Fibroblast of lung (primary cell): ENCODE measurements around the gene TNFRSF1A. TPM values are rescaled to one million over a fixed set of nuclear protein-coding genes. Genes with fewer than 3 reads are reported as not detected.
A peak's percentile ranks its signal among the peaks of the same experiment; 100 is the strongest.

Source experiments
- DNase-seq, 2 donors: peaks; one replicate each; pipeline versions ENCODE4 v3.0.0 to v3.0.0-alpha.2; 2010; ENCODE audit warnings: low read depth in 2 of 2
- H2AFZ ChIP-seq: 2 replicates; pipeline ENCODE4 v1.5.1; 2012; ENCODE audit warnings: low read length, control low read depth, inconsistent platforms
- H3K27ac ChIP-seq: 2 replicates; pipeline ENCODE4 v1.5.1; 2011; ENCODE audit warnings: low read length, control low read depth; ENCODE audit not compliant: insufficient read depth
- H3K27me3 ChIP-seq: 2 replicates; pipeline ENCODE4 v1.5.1; 2011; ENCODE audit warnings: mild to moderate bottlenecking, low read length; ENCODE audit not compliant: control insufficient read depth, insufficient read depth
- H3K36me3 ChIP-seq: 2 replicates; pipeline ENCODE4 v1.5.1; 2011; ENCODE audit warnings: low read length; ENCODE audit not compliant: control insufficient read depth, insufficient read depth
- H3K4me1 ChIP-seq: 2 replicates; pipeline ENCODE4 v1.5.1; 2011; ENCODE audit warnings: low read length; ENCODE audit not compliant: control insufficient read depth, insufficient read depth; ENCODE audit errors: extremely low read depth
- H3K4me2 ChIP-seq: 2 replicates; pipeline ENCODE4 v1.5.1; 2011; ENCODE audit warnings: low read length, control low read depth; ENCODE audit not compliant: insufficient read depth; ENCODE audit errors: extremely low read depth
- H3K4me3 ChIP-seq, 4 experiments: fragments of 200-600 bp in 1 of 4; sonication (generic) in 1 of 4; replicated peaks in 1 of 4; 2 replicates each; pipeline ENCODE4 v1.5.1; 2011 to 2016; ENCODE audit warnings: low read length in 4 of 4, low read depth in 3 of 4, mild to moderate bottlenecking in 3 of 4, control low read depth in 2 of 4, inconsistent platforms in 1 of 4, mixed read lengths in 1 of 4; ENCODE audit not compliant: insufficient read depth in 1 of 4; ENCODE audit errors: control extremely low read depth in 1 of 4
- H3K79me2 ChIP-seq: 2 replicates; pipeline ENCODE4 v1.5.1; 2012; ENCODE audit warnings: mild to moderate bottlenecking, low read length, inconsistent platforms; ENCODE audit not compliant: control insufficient read depth, insufficient read depth
- H3K9ac ChIP-seq: 2 replicates; pipeline ENCODE4 v1.5.1; 2011; ENCODE audit warnings: mild to moderate bottlenecking, low read length, control low read depth; ENCODE audit not compliant: insufficient read depth
- H3K9me3 ChIP-seq: 2 replicates; pipeline ENCODE4 v1.5.1; 2012; ENCODE audit warnings: low read depth, low read length; ENCODE audit not compliant: control insufficient read depth, insufficient read depth
- H4K20me1 ChIP-seq: 2 replicates; pipeline ENCODE4 v1.5.1; 2011; ENCODE audit warnings: low read length; ENCODE audit not compliant: control insufficient read depth, insufficient read depth; ENCODE audit errors: extremely low read depth
- EZH2 ChIP-seq: IDR thresholded peaks from 2 replicates; pipeline ENCODE4 v1.5.1; 2012; ENCODE audit warnings: low read length, control low read depth, mild to moderate bottlenecking; ENCODE audit errors: missing control alignments
- polyA plus RNA-seq, 2 donors: library from polyadenylated mRNA; depleted of rRNA in 1 of 2; stranded (reverse) in 1 of 2; unstranded in 1 of 2; fragments of >200 nt; gene quantifications; 2 replicates each; pipeline ENCODE4 v1.2.1, GENCODE V29; 2011 to 2012; ENCODE audit warnings: missing spikeins in 1 of 2
- total RNA-seq: library from RNA; depleted of rRNA; stranded (reverse); fragments of >200 nt; gene quantifications from 2 replicates; pipeline ENCODE4 v1.2.1, GENCODE V29; 2014
- TF ChIP-seq, protein P1 (sequence below), 2 donors: IDR thresholded peaks in 1 of 2; conservative IDR thresholded peaks in 1 of 2; 1 replicate in 1 of 2; 2 replicates in 1 of 2; pipeline ENCODE4 v1.5.1; 2011 to 2012; ENCODE audit warnings: low read length in 2 of 2, control low read depth in 1 of 2, inconsistent platforms in 1 of 2, low read depth in 1 of 2, mild to moderate bottlenecking in 1 of 2

TNFRSF1A gene
- total and polyA plus RNA-seq, 2 donors (not counting 1 experiment from before 2014, with no cell fraction given) = 157 to 257 TPM

GRCh38 chr12:6310771-6311610, 30.9 kb downstream of the TNFRSF1A start:
- no peak for DNase-seq
- TF ChIP-seq EZH2 = no peak
- TF ChIP-seq, protein P1, sequence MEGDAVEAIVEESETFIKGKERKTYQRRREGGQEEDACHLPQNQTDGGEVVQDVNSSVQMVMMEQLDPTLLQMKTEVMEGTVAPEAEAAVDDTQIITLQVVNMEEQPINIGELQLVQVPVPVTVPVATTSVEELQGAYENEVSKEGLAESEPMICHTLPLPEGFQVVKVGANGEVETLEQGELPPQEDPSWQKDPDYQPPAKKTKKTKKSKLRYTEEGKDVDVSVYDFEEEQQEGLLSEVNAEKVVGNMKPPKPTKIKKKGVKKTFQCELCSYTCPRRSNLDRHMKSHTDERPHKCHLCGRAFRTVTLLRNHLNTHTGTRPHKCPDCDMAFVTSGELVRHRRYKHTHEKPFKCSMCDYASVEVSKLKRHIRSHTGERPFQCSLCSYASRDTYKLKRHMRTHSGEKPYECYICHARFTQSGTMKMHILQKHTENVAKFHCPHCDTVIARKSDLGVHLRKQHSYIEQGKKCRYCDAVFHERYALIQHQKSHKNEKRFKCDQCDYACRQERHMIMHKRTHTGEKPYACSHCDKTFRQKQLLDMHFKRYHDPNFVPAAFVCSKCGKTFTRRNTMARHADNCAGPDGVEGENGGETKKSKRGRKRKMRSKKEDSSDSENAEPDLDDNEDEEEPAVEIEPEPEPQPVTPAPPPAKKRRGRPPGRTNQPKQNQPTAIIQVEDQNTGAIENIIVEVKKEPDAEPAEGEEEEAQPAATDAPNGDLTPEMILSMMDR (conservative IDR thresholded peaks at IDR 0.05 in 1 of 2, IDR thresholded peaks at IDR 0.05 in 1 of 2; ENCODE audit: low read depth in 1 of 2, low read length in 2 of 2) = no peak
- Histone ChIP-seq H3K9me3 (no peaks in the 10 kb centered on the region), H3K4me3 (peak overlapping the region in 1 of 4 experiments; percentile 35), H3K4me2 (peak overlapping the region; percentile 25), H3K4me1 (peaks cover 8% of the 10 kb centered on the region), H3K79me2 (no peaks in the 10 kb centered on the region), H3K36me3 (no peaks in the 10 kb centered on the region), H2AFZ (no peak overlapping the region), H3K9ac (no peak overlapping the region), H3K27me3 (peaks cover 17% of the 10 kb centered on the region), H4K20me1 (no peaks in the 10 kb centered on the region), H3K27ac (no peak overlapping the region)

DNA sequence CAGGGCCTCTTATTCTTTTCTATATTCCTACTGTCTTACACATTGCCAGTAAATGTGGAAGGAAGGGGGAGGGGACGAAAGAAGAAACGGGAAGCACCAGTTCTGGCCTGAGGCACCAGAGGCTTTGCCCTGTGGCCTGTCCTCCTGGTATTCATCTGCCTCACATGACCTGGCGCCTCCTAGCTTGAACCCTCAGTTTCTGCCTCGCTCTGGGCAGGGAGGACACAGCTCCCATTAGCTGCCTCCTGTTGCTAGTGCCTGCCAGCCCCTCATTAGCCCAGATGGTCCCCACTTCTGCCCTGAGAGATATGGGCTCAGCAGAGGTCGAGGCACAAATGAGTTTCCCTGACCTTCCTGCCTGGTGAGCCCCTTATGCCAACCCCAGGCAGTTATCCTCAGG, 34.3 kb downstream of the TNFRSF1A start:
- H2AFZ ChIP-seq = no peak overlapping the region
- H3K79me2 ChIP-seq = no peaks in the 10 kb centered on the region
- no peak overlapping the region for H3K9ac ChIP-seq
- no peak overlapping the region for H3K27ac ChIP-seq
- H3K4me3 ChIP-seq = no peak overlapping the region
- no peaks in the 10 kb centered on the region for H3K36me3 ChIP-seq
- peaks cover 17% of the 10 kb centered on the region for H3K27me3 ChIP-seq
- H3K4me1 ChIP-seq = peaks cover 1% of the 10 kb centered on the region
- no peaks in the 10 kb centered on the region for H3K9me3 ChIP-seq
- TF ChIP-seq, protein P1 (conservative IDR thresholded peaks at IDR 0.05 in 1 of 2, IDR thresholded peaks at IDR 0.05 in 1 of 2; ENCODE audit: low read depth in 1 of 2, low read length in 2 of 2) = no peak
- no peak for TF ChIP-seq EZH2
- no peak overlapping the region for H3K4me2 ChIP-seq
- H4K20me1 ChIP-seq = no peaks in the 10 kb centered on the region
- DNase-seq = no peak

DNA sequence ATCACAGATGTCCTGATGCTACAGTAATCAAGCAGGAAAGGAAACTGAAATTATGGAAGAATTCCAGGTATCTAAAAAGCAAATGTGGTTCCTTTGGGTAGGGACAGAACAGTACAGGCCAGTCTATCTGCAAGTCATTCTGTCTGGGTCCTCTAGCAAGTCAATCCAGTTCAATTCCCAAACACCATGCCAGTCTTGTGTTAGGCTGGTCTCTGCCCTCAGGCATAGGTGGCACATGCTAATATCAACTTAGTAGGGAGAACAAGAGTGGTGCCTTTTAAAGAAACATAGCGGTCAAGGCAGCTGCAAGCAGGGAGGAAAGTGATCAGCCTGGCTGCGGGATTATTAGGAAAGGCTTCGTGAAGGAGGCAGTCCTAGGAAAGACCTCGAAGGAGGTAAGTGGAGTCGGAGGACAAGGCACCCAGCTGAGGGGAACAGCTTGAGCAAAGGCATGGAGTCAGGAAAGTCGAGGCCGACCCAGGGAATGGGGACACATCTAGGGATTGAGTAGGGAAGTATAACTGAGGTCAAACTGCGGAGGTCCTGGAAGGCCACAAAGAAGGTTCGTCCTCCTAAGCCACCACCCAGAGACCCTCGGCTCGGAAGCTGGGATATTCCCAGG, 35.2 kb downstream of the TNFRSF1A start:
- peaks cover 17% of the 10 kb centered on the region for H3K27me3 ChIP-seq
- H2AFZ ChIP-seq = no peak overlapping the region
- H3K4me3 ChIP-seq = no peak overlapping the region
- H3K4me1 ChIP-seq = no peaks in the 10 kb centered on the region
- no peak overlapping the region for H3K4me2 ChIP-seq
- no peaks in the 10 kb centered on the region for H3K36me3 ChIP-seq
- DNase-seq = no peak
- no peak overlapping the region for H3K27ac ChIP-seq
- no peaks in the 10 kb centered on the region for H3K9me3 ChIP-seq
- TF ChIP-seq, protein P1 (conservative IDR thresholded peaks at IDR 0.05 in 1 of 2, IDR thresholded peaks at IDR 0.05 in 1 of 2; ENCODE audit: low read depth in 1 of 2, low read length in 2 of 2) = no peak
- no peak for TF ChIP-seq EZH2
- no peaks in the 10 kb centered on the region for H3K79me2 ChIP-seq
- H3K9ac ChIP-seq = no peak overlapping the region
- no peaks in the 10 kb centered on the region for H4K20me1 ChIP-seq
